HEK293 (cell line): ENCODE results near the gene RNF44.

Source experiments
- CTCF ChIA-PET: fragments of 350-600 bp; formaldehyde crosslinking; extraction: SDS; loops from one replicate; lab custom pipeline; 2021; ENCODE audit warnings: antibody characterized with exemption; lab: Yijun Ruan, JAX
- POLR2A ChIA-PET: fragments of 300-600 bp; formaldehyde crosslinking; extraction: SDS; loops from one replicate; lab custom pipeline; 2020; ENCODE audit warnings: antibody characterized with exemption, inconsistent platforms; lab: Yijun Ruan, JAX
- H3K27ac ChIP-seq: fragments of 200-500 bp; sonication (Bioruptor generic); 2 replicates; pipeline ENCODE4 v1.5.1; 2014; ENCODE audit warnings: low read depth, low read length, control low read depth, inconsistent platforms; ENCODE audit errors: extremely low read depth
- H3K36me3 ChIP-seq, 2 experiments: fragments of 200-500 bp in 1 of 2; sonication (Bioruptor generic) in 1 of 2; 1 replicate in 1 of 2; 2 replicates in 1 of 2; pipeline ENCODE4 v1.5.1; 2014 to 2017; ENCODE audit warnings: inconsistent platforms in 2 of 2, low read length in 2 of 2; ENCODE audit not compliant: control insufficient read depth in 2 of 2, insufficient read depth in 1 of 2
- H3K4me1 ChIP-seq: fragments of 200-500 bp; sonication (Bioruptor generic); 2 replicates; pipeline ENCODE4 v1.5.1; 2014; ENCODE audit warnings: mild to moderate bottlenecking, low read length, inconsistent platforms; ENCODE audit not compliant: control insufficient read depth, insufficient read depth
- H3K4me3 ChIP-seq: 2 replicates; pipeline ENCODE4 v1.5.1; 2011; ENCODE audit warnings: low read depth, mild to moderate bottlenecking, control low read depth, low read length, moderate library complexity
- H3K9me3 ChIP-seq: fragments of 200-500 bp; sonication (Bioruptor generic); 2 replicates; pipeline ENCODE4 v1.5.1; 2014; ENCODE audit warnings: low read depth, low read length, inconsistent platforms; ENCODE audit not compliant: control insufficient read depth, insufficient read depth
- AEBP2 ChIP-seq: fragments of 450-650 bp; formaldehyde crosslinking; IDR thresholded peaks from 2 replicates; pipeline ENCODE4 v1.5.1; 2016; ENCODE audit warnings: missing biosample characterization, missing genetic modification characterization, borderline replicate concordance
- KLF1 ChIP-seq: fragments of 450-650 bp; formaldehyde crosslinking; IDR thresholded peaks from 2 replicates; pipeline ENCODE4 v1.5.1; 2016; ENCODE audit warnings: missing biosample characterization, missing genetic modification characterization
- OSR2 ChIP-seq: fragments of 450-650 bp; formaldehyde crosslinking; IDR thresholded peaks from 2 replicates; pipeline ENCODE4 v1.5.1; 2016; ENCODE audit warnings: missing biosample characterization, missing genetic modification characterization
- ZIC2 ChIP-seq: fragments of 450-650 bp; formaldehyde crosslinking; IDR thresholded peaks from 2 replicates; pipeline ENCODE4 v1.5.1; 2016; ENCODE audit warnings: missing biosample characterization, missing genetic modification characterization
- ZNF132 ChIP-seq: fragments of 450-650 bp; formaldehyde crosslinking; IDR thresholded peaks from 2 replicates; pipeline ENCODE4 v1.5.1; 2017; ENCODE audit warnings: missing biosample characterization, missing genetic modification characterization, borderline replicate concordance
- ZNF221 ChIP-seq: fragments of 450-650 bp; formaldehyde crosslinking; IDR thresholded peaks from 2 replicates; pipeline ENCODE4 v1.5.1; 2017; ENCODE audit warnings: missing biosample characterization, missing genetic modification characterization, borderline replicate concordance
- ZNF37A ChIP-seq: fragments of 450-650 bp; IDR thresholded peaks from 2 replicates; pipeline ENCODE4 v1.5.1; 2018; ENCODE audit warnings: missing biosample characterization, missing genetic modification characterization
- ZNF629 ChIP-seq: fragments of 450-650 bp; formaldehyde crosslinking; IDR thresholded peaks from 2 replicates; pipeline ENCODE4 v1.5.1; 2017; ENCODE audit warnings: missing biosample characterization, missing genetic modification characterization
- ZNF664 ChIP-seq: fragments of 450-650 bp; formaldehyde crosslinking; IDR thresholded peaks from 2 replicates; pipeline ENCODE4 v1.5.1; 2016; ENCODE audit warnings: missing biosample characterization, missing genetic modification characterization
- TF ChIP-seq, protein P1 (sequence below): fragments of 450-650 bp; IDR thresholded peaks from 2 replicates; pipeline ENCODE4 v1.5.1; 2018; ENCODE audit warnings: missing biosample characterization, mild to moderate bottlenecking, missing genetic modification characterization

Gene RNF44

DNA sequence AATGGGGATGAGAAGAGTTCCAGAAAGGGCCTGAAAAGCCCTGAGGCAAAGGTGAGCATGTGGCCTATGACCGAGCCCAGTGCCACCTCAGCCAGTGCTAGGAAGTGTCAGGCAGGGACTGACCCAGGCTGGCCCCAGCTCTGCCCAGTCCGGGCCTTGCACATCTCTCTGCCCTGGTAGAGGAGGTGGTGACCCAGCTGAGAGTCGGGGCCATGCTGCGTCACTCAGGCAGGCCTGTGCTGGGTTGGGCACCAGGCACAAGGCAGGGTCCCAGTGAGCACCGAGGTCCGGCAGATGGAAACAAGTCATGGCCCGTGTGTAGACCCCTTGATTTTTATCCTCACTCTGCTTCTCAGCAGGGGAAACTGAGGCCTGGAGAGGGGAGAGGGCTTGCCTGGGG is 12.7 kb upstream of the RNF44 start (continued):
- TF ChIP-seq, protein P1, sequence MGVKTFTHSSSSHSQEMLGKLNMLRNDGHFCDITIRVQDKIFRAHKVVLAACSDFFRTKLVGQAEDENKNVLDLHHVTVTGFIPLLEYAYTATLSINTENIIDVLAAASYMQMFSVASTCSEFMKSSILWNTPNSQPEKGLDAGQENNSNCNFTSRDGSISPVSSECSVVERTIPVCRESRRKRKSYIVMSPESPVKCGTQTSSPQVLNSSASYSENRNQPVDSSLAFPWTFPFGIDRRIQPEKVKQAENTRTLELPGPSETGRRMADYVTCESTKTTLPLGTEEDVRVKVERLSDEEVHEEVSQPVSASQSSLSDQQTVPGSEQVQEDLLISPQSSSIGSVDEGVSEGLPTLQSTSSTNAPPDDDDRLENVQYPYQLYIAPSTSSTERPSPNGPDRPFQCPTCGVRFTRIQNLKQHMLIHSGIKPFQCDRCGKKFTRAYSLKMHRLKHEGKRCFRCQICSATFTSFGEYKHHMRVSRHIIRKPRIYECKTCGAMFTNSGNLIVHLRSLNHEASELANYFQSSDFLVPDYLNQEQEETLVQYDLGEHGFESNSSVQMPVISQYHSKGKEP (tag by site-specific recombination), result no peak
- TF ChIP-seq ZNF132 (tag by site-specific recombination) (no peak), AEBP2 (tag by site-specific recombination) (no peak)

DNA sequence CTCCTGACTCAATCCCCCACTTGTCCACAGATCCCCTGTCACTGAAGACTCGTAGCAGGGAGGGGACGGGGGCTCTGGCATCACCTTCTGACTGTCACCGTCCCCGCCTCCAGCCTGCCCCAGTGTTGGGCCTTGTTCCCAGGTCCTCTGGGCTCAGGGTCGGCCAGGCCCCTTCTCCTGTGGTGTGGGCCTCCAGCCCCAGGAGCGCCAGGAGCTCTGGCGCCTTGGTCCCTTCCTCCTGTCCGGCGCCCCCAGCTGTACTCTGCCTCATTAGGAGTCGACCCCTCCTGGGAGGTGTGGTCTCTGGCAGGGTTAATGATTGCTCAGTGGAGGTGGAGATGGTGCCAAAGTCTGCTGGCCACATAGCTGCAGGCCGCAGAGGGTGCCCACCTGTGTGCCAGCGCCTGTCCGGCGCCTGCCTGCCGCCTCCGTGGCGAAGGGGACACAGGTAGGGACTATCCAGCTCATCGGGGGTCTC is 11.8 kb upstream of the RNF44 start, which contains the start of gene CDHR2:
Gene CDHR2 (plus strand): TSS at position 376 of the 478 bp plus-strand sequence. CDS start 16,011 bp downstream, outside the sequence.
- ChIA-PET POLR2A (interaction anchor here (0.6 to 1.5 kb wide), 2 partner anchors 9 to 12 kb away, joined by 4 to 6 read pairs; partner anchors contain the start of gene RNF44), CTCF (interaction anchor here (0.6 kb wide), 1 partner anchor 196 kb away, joined by 3 read pairs; no protein-coding TSS in a partner anchor)
- Histone ChIP-seq H3K9me3 (no peaks in the 10 kb centered on the region), H3K4me3 (no peak within 1 kb of the TSS), H3K27ac (no peak within 1 kb of the TSS), H3K4me1 (no peaks in the 10 kb centered on the region)
- no peak for TF ChIP-seq ZNF37A (tag by site-specific recombination)
- TF ChIP-seq, all 188 proteins: peak for 0
- H3K36me3 ChIP-seq, result no peaks in the 10 kb centered on the region

DNA sequence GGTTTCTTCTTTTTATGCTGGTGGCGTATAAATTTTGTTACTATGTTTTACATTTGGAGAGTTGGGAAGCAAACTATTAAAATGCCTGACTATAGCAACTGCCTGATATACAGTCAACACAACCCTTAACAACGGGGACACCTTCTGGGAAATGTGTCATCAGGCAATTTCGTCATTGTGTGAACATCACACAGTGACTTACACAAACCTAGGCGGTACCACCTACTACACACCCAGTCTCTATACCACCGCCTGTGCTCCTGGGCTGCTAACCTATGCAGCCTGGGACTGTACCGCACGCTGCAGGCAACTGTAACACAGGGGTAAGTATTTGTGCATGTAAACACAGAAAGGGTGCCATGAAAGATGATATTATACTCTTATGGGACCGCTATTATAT is 10.6 kb upstream of the RNF44 start:
- no peak overlapping the region for H3K27ac ChIP-seq
- H3K9me3 ChIP-seq, result no peaks in the 10 kb centered on the region
- TF ChIP-seq ZNF221 (tag by site-specific recombination) (no peak), OSR2 (0 out of 2 replicates have a peak, but pooled peaks have one; percentile 4), ZNF629 (tag by site-specific recombination) (0 out of 2 replicates have a peak, but pooled peaks have one; percentile 40), ZIC2 (tag by site-specific recombination) (0 out of 2 replicates have a peak, but pooled peaks have one; percentile 26), AEBP2 (tag by site-specific recombination) (no peak)
- ChIA-PET POLR2A (no interaction called here), CTCF (interaction anchor here (0.8 kb wide), 1 partner anchor 26 kb away, joined by 3 read pairs; no protein-coding TSS in a partner anchor)
- H3K36me3 ChIP-seq, result no peaks in the 10 kb centered on the region
- no peaks in the 10 kb centered on the region; the same call in 1 of the 2 replicates for H3K4me1 ChIP-seq
- H3K4me3 ChIP-seq, result no peak overlapping the region

DNA sequence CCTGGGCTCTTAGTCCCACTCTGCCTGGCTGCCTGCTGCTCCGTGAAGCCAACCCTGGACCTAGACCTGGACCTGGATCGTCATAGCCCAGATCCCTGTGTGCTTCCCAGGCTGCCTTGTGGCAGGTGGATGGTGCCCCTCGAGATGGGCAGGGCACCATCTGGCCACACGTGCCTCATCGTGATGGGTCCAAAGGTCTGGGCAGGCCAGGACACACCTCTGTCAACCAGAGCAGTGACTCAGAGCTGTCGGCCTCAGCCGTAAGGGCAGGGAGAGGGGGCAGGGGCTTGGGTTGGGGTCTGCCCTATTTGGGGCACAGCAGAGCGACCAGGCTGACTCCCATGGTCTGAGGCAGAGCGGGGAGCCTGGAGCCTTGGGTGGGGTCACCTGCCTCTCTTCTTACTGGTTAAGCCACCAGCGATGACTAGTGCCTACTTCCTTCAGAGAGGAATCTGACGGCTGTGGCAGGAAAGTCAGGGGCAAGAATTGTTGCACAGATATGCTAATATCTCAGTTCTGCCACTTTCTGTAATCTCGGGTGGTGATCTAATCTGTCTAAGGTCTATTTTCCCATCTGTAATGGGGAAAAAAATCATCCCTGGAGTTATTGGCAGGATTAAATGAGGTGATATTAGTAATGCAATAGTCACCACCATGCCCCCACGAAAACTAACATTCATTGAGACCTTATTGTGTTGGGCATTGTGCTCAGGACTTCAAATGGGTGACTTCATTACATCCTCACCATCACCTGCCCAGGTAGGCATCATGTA is 8.7 kb upstream of the RNF44 start:
- no peaks in the 10 kb centered on the region; the same call in 1 of the 2 replicates for H3K4me1 ChIP-seq
- H3K4me3 ChIP-seq, result no peak overlapping the region
- POLR2A ChIA-PET, result no interaction called here
- no peaks in the 10 kb centered on the region for H3K9me3 ChIP-seq
- H3K36me3 ChIP-seq, result no peaks in the 10 kb centered on the region
- TF ChIP-seq ZNF664 (tag by site-specific recombination), result peak; percentile 87
- no peak for TF ChIP-seq KLF1 (tag by site-specific recombination)
- CTCF ChIA-PET, result no interaction called here
- H3K27ac ChIP-seq, result no peak overlapping the region
